IPS-18c (cell line): ENCODE data around the gene BOD1L1.

Experiments
- H3K4me3 ChIP-seq: 2 replicates; pipeline ENCODE4 v1.7.0; 2013; ENCODE audit warnings: low read depth, mild to moderate bottlenecking, low read length, moderate library complexity; ENCODE audit not compliant: insufficient read depth
- H3K9me3 ChIP-seq: one replicate; pipeline ENCODE4 v1.6.1; 2013; ENCODE audit warnings: mild to moderate bottlenecking, low read length, moderate library complexity; ENCODE audit not compliant: control insufficient read depth, insufficient read depth

BOD1L1 gene

DNA sequence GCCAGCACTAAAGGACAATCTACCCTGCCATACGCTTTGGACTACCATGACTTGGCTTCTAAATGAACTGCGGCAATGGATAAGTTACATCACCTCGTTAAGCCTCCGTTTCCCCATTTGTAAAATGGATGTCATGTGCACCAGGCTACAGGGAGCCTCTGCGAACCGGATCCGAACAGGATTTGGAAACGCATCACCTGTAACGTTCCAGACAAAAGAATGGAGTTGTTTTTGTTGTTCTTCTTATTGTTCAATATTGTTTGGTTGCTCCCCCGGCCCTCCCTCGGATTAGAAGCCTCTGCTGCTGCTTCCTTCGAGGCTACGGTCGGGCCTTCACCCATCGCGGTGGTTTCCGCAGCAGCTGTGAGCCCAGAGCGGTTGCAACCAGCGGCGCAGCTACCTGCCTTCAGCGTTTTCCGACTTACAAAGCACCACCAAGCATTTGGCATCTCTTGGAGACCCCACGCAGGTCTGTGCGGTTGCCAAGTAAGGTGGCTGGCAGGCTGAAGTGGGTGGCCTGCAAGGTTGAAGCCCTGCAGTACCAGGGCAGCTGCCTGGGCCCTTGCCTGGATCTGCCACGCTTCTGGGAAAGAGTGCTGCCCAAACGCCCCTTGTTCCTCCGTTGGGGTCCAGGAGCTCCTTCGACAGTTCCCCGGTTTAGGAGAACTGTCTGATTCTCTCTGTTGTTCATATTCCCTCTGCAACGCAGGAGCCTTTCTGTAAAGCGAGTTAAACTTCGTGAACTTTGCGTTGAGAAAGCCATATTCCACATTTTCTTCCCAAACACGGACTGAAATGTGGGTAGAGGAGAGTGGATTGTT lies 90.3 kb downstream of the BOD1L1 start:
- Histone ChIP-seq H3K9me3 (peaks cover 2% of the 10 kb centered on the region), H3K4me3 (no peak overlapping the region)

- H3K4me3 ChIP-seq = no peak overlapping the region
- H3K9me3 ChIP-seq = peaks cover 2% of the 10 kb centered on the region
Measured at GRCh38 chr4:13536607-13537006, 90.9 kb downstream of the BOD1L1 start.

DNA sequence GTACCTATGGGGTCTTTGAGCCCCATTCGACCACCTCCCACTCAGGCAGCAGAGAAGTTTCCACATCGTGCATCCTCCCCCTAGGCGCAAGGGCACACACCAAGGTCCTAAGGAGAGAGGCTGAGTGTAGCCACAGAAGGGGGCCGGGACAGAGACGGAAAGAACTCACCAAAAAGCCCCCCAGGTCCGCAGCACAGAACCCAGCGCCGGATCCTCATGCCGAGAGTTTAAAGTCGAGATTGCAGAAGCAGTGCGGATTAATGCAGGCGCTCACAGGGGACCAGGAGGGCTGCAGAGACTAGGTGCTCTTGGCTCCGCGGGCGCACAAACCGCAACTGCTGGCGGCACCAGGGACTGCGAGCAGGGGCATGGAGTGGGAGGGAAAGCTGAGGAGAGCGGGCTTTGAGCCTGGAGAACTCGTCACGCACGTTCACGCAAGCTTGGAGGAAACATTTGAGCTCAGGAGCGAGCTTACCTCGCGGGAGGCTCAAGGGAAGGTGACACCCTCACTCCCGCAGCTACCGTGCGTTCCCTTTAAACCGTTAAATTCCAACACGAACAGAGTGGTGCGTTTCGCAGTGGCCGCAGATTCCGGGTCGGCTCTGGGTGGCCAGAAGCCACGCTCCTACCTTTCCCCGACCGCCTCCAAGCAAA lies 91.7 kb downstream of the BOD1L1 start:
- H3K4me3 ChIP-seq = no peak overlapping the region

DNA sequence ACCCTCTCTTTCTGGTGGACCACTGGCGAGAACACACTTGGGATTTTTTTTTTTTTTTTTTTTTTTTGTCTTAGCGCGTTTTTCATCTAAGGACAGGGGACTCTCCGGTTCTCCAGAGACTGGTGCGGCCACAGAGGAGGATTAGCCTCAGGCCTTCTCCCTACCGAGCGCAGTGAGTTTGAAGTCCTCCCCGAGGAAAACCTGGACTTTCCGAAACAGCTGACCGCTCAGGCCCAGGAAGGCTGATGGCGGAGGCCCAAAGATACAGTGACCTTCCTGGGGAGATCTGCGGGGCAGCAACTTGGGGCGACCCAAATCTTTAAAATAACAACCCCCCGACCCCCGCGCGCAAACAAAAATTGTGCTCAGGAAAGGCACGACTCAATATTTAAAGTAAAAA lies 92.4 kb downstream of the BOD1L1 start:
- Histone ChIP-seq H3K4me3 (no peak overlapping the region), H3K9me3 (peaks cover 2% of the 10 kb centered on the region)

More for the DNA sequence above, 91.7 kb downstream of the BOD1L1 start:
- peaks cover 2% of the 10 kb centered on the region for H3K9me3 ChIP-seq

DNA sequence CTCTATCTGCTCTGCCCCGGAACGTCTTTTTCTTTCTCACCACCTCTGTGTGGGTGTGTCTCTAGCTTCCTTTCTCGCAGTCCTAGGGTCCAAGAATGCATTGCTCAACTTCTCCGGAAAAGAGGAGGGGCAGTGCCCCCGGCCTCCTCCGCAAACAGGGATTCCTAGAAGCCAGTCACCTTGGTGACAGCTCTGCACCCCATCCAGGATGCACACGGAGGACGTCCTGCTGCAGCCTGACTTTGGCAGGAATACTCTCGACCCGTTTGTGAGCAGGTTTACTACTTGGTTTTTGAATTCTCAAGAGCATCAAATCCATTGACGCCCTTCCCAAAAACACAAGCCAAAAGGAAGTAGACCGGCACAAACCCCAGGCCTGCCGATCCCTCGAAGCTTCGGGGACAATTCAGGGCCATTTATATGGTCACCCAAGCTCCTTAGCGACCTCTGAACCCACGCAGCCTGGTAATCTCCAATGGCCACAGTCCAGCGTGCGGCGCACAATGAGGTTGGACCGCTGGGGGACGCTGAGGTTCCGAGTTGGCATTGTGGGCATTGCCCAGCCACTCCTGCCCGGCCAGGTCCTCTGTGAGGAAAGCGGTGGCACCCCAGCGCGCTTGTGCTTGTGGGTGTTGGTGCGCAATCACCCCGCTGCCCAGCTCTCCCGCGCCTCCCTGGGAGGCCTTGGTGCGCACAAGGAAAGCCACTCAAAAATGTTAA lies 93.0 kb downstream of the BOD1L1 start:
- no peak overlapping the region for H3K4me3 ChIP-seq
- H3K9me3 ChIP-seq = peaks cover 2% of the 10 kb centered on the region

DNA sequence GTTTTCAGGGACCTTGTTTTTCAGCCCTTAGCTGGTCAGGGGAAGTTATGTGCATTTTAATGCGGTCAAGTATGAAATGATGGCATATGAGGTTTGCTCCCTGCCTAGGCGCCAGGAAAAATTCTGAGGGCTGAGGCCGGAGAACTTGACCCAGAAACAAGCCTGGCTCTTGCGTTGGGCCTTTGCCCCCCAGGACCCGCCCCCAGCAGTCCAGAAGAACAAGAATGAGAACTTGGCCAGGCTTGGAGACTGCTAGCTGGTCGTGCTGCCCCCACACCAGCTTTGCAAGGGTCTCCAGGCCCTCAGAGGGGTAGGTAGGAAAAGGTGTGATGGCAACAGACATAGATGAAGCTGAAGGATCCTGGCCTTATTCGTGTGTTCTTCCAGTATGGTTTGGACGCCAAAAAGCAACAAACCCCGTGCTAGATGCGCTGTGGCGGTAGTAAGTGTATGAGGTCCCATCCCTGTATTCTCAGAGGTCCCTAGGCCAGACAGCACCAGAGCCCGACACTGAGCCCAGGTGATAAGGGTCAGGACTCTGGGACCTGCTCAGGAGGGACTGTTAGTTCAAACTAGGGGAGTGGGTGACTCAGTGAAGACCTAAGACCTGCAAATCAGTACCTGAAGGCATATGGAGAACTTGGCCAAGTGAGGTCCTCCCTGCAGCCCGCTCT lies 93.7 kb downstream of the BOD1L1 start:
- no peak overlapping the region for H3K4me3 ChIP-seq
- peaks cover 2% of the 10 kb centered on the region for H3K9me3 ChIP-seq

DNA sequence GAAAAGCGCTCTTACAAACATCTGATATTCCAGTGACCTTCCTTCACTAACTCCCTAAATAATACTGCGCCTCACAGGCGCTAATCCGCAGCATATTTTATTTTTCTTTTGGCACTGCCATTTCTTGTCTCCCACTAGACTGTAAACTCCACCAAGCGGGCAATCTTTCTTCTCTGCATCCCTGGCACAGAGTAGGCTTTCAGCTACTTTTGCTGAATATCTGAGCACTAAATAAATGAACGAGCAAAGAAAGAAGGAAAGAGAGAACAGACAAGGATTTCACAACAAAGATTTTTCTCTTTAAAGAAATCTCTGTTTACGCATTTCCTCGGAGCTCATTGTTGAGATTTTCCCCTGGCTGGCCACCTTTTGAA lies 95.9 kb downstream of the BOD1L1 start:
- Histone ChIP-seq H3K4me3 (peak overlapping the region; percentile 21; the same call in 1 of the 2 replicates), H3K9me3 (no peaks in the 10 kb centered on the region)

DNA sequence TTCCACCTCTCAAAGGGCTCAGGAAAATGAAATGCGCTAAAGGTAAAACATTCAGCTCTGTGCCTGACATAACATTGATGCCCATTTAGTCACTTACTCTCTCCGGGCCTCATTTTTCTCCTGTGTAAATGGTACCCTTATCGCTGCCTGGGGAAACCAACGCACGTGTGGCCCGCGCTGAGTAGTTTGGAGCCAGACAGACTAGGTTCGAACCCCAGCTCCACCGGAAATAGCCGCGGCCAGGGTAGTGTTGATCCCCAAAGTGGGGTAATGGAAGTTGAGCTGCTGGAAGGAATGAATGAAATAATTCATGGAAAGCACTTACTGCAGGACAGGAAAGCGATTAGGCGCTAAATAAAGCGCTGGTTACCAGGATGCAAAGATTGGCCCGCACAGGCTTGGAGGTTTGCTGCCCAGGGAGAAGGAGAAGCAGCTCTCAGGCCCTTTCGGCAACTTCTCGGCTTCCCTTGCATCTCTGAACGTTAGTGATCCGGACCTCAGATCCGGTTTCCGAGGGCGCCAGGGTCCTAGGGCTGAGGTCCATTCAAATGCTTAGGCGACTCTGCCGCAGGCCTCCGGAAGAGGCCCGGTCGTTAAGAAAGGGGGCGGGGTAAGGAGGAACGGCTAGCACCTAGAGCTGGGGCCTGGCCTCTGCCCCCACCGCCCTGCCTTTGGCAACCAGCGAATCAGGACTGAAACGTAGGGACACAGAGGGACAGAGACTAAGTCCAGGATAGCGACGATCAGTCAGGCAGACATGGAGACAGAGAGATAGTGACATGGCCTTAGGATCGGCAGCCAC lies 96.5 kb downstream of the BOD1L1 start:
- Histone ChIP-seq H3K9me3 (no peaks in the 10 kb centered on the region), H3K4me3 (peak overlapping the region; percentile 21; the same call in 1 of the 2 replicates)

GRCh38 chr4:13529128-13529919 lies 98.2 kb downstream of the BOD1L1 start:
- Histone ChIP-seq H3K4me3 (no peak overlapping the region), H3K9me3 (peaks cover 7% of the 10 kb centered on the region)

DNA sequence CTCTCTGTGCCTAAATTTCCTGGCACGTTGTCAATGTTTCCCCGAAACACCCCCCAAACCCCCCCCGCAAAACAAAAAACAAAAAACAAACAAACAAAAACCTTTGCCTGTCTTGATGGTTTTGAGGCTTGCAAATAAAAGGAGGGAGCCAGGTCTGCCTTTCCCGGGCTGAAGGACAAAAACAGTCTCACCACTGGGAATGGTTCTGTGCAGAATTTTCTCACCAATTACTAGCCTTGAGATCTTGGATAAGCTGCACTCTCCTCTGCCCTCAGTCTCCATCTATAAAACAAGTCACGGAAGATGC lies 98.8 kb downstream of the BOD1L1 start:
- Histone ChIP-seq H3K9me3 (peaks cover 12% of the 10 kb centered on the region), H3K4me3 (no peak overlapping the region)

DNA sequence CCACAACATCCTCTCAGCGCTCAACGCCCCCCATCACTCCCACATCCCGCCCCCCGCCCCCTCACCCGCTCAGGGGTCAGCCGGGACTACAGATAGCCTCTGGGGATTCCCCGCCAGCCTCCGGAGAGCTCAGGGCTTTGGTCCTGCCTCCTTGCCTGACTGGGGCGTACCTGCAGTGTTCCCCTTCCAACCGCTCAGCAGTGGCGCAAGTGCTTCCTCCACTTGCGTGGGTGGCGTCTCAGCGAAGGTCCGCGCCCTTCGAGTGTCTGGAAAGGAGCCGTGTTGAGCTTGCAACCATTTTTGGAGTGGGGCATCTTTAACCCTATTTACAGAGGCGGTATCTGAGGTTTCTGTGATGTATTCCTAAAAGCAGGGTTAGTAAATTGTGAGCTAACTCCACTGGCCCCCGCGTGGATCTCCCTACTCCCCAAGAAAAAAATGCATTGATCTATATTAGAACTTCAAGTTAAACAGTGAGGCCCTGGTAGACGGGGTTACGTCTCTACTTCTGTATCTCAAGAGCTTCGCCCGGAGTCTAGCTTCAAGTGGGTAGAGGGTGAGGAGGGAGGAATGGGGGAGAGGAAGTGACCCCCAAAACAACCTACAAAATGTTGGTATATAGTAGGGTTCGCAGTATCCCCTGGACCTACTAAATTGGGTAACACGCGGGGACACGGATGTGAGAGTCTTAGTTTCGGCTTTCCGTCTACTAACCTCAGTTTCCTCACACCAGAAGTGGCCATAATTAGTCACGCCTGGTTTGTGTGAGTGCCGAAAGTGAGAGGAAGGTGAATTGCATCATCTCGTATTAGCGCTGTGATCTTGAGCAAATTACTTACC lies 99.3 kb downstream of the BOD1L1 start:
- Histone ChIP-seq H3K4me3 (no peak overlapping the region), H3K9me3 (peaks cover 12% of the 10 kb centered on the region)

- peaks cover 12% of the 10 kb centered on the region for H3K9me3 ChIP-seq
- H3K4me3 ChIP-seq = no peak overlapping the region
Measured at GRCh38 chr4:13527192-13527980, 100.1 kb downstream of the BOD1L1 start.

DNA sequence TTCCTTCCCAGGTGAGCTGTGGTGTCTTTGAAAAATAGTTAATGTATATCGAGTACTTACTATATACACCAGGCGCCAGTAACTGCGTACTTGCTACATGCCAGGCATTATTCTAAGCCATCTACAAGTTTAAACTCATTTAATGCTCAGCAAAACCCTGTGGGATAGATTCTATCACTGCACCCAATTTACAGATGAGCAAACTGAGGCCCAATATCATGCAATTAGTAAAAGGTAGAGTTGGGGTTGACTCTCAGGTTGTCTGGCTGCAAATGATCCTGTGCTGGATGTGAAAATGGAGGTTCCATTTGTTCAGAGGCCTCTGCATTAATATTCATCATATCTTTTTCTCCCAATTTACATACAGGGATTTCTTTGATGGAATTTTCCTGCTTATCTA lies 100.9 kb downstream of the BOD1L1 start:
- Histone ChIP-seq H3K4me3 (no peak overlapping the region), H3K9me3 (peaks cover 12% of the 10 kb centered on the region)

GRCh38 chr4:13525606-13526281 lies 101.8 kb downstream of the BOD1L1 start:
- H3K4me3 ChIP-seq = no peak overlapping the region
- H3K9me3 ChIP-seq = peaks cover 12% of the 10 kb centered on the region
